ENCODE data around the gene MICU2. TPM values are rescaled to one million over a fixed set of nuclear protein-coding genes. Genes with fewer than 3 reads are reported as not detected.
A peak's percentile ranks its signal among the peaks of the same experiment; 100 is the strongest.

The MICU2 gene
- total RNA-seq, 1 experiment from 2014 or later = 56.0 TPM

DNA sequence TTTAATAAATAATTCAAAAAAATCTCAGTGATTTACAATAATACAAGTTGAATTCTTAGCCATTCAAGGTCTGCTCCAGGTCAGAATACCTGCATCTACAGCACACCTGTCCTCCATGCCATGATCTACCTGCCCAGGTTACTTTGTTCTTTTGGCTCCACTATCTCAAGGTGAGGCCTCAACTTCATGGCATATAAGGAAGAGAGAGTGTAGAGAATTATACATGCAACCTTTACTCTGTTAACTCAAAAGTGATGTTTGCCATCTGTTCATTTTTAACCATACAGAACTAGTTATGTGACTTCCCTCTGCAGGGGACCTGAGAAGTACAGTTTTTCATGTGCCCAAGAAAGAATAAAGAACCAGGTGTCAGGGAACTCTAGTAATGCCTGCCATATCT is 28.2 kb upstream of the MICU2 start:
- Histone ChIP-seq H3K36me3 (ENCODE audit: insufficient read depth, low read length, poor library complexity, severe bottlenecking) (no peaks in the 10 kb centered on the region), H3K27me3 (replicated peaks; ENCODE audit: insufficient read depth, low read depth, low read length, poor library complexity) (peaks cover 7% of the 10 kb centered on the region), H3K4me1 (ENCODE audit: insufficient read depth, low read length, poor library complexity, severe bottlenecking) (no peaks in the 10 kb centered on the region), H3K9me3 (ENCODE audit: low read depth, low read length, poor library complexity, severe bottlenecking) (no peaks in the 10 kb centered on the region), H3K27ac (ENCODE audit: low read depth, low read length, poor library complexity, severe bottlenecking) (no peak overlapping the region), H3K4me3 (ENCODE audit: low read depth, low read length, poor library complexity, severe bottlenecking) (no peak overlapping the region)
- intact Hi-C loops (cut with micrococcal nuclease; ENCODE audit: unreplicated experiment) = loop anchor here (10.0 kb wide), 1 partner anchor 143 kb away; no protein-coding TSS in a partner anchor
- BruUV-seq (replicated peaks) = no TSS peak
- POLR2A ChIA-PET (ENCODE audit: low non-redundant PET) = no interaction called here
- DNase-seq (ENCODE audit: low spot score) = no peak
- no peak for TF ChIP-seq EZH2 (IDR thresholded peaks at IDR 0.05; ENCODE audit: borderline replicate concordance, low read depth, low read length, poor library complexity, severe bottlenecking)
- TF ChIP-seq, protein P1, sequence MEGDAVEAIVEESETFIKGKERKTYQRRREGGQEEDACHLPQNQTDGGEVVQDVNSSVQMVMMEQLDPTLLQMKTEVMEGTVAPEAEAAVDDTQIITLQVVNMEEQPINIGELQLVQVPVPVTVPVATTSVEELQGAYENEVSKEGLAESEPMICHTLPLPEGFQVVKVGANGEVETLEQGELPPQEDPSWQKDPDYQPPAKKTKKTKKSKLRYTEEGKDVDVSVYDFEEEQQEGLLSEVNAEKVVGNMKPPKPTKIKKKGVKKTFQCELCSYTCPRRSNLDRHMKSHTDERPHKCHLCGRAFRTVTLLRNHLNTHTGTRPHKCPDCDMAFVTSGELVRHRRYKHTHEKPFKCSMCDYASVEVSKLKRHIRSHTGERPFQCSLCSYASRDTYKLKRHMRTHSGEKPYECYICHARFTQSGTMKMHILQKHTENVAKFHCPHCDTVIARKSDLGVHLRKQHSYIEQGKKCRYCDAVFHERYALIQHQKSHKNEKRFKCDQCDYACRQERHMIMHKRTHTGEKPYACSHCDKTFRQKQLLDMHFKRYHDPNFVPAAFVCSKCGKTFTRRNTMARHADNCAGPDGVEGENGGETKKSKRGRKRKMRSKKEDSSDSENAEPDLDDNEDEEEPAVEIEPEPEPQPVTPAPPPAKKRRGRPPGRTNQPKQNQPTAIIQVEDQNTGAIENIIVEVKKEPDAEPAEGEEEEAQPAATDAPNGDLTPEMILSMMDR (conservative IDR thresholded peaks at IDR 0.05; ENCODE audit: low read depth, low read length) = no peak
- CTCF ChIA-PET = no interaction called here

DNA sequence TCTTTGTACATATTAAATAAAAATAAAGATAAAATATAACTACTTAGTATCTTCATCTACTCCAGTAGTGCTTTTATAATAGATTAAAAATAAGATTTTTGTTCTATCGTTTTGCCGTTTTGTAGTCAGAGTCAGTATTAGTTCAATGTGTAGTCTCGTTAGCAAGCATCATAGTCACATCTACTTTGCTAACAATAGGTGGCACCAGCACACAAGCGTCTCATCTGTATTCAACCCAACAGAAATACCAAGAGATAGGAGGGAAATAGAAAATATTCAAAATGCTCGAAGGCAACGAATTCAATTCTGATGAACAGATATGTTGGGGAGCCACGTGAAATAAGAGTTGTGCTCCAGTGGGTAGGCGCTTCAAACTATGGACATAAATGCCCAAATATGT is 21.4 kb upstream of the MICU2 start:
- no peaks in the 10 kb centered on the region for H3K36me3 ChIP-seq (ENCODE audit: insufficient read depth, low read length, poor library complexity, severe bottlenecking)
- ChIA-PET POLR2A (ENCODE audit: low non-redundant PET) (interaction anchor here (0.6 kb wide), 1 partner anchor 9 kb away, joined by 4 read pairs; no protein-coding TSS in a partner anchor), CTCF (no interaction called here)
- H3K9me3 ChIP-seq (ENCODE audit: low read depth, low read length, poor library complexity, severe bottlenecking) = no peaks in the 10 kb centered on the region
- no peak for TF ChIP-seq EZH2 (IDR thresholded peaks at IDR 0.05; ENCODE audit: borderline replicate concordance, low read depth, low read length, poor library complexity, severe bottlenecking)
- TF ChIP-seq, protein P1 (conservative IDR thresholded peaks at IDR 0.05; ENCODE audit: low read depth, low read length) = peak; percentile 73
- no peak overlapping the region for H3K27ac ChIP-seq (ENCODE audit: low read depth, low read length, poor library complexity, severe bottlenecking)
- H3K27me3 ChIP-seq (replicated peaks; ENCODE audit: insufficient read depth, low read depth, low read length, poor library complexity) = no peaks in the 10 kb centered on the region
- DNase-seq (ENCODE audit: low spot score) = peak; percentile 65
- no peak overlapping the region for H3K4me3 ChIP-seq (ENCODE audit: low read depth, low read length, poor library complexity, severe bottlenecking)
- intact Hi-C loops (cut with micrococcal nuclease; ENCODE audit: unreplicated experiment) = no loop called here
- H3K4me1 ChIP-seq (ENCODE audit: insufficient read depth, low read length, poor library complexity, severe bottlenecking) = no peaks in the 10 kb centered on the region
- no TSS peak for BruUV-seq (replicated peaks)

DNA sequence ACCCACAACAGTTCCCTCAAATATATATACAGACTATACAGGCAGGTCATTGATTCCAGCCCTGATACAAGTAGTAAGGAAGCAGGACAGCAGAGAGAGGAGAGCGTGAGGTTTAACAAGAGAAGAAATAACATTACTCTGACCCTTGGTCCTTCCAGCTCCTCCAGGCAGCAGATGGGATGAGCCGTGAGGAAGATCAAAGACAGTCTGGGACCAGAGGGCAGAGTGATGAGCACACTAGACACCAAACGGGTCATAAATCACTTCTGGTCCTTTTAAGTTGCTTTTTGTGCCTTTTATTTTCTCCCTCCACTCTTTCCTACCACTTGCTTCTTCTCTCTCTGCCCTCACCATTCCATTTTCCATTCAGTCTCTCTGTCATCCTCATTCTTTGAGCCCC is 16.9 kb upstream of the MICU2 start:
- ChIA-PET CTCF (no interaction called here), POLR2A (ENCODE audit: low non-redundant PET) (interaction anchor here (0.6 kb wide), 1 partner anchor 1617 kb away, joined by 4 read pairs; no protein-coding TSS in a partner anchor)
- H3K27me3 ChIP-seq (replicated peaks; ENCODE audit: insufficient read depth, low read depth, low read length, poor library complexity) = no peaks in the 10 kb centered on the region
- H3K4me3 ChIP-seq (ENCODE audit: low read depth, low read length, poor library complexity, severe bottlenecking) = no peak overlapping the region
- H3K9me3 ChIP-seq (ENCODE audit: low read depth, low read length, poor library complexity, severe bottlenecking) = no peaks in the 10 kb centered on the region
- DNase-seq (ENCODE audit: low spot score) = no peak
- intact Hi-C loops (cut with micrococcal nuclease; ENCODE audit: unreplicated experiment) = no loop called here
- peaks cover 3% of the 10 kb centered on the region for H3K4me1 ChIP-seq (ENCODE audit: insufficient read depth, low read length, poor library complexity, severe bottlenecking)
- TF ChIP-seq, protein P1 (conservative IDR thresholded peaks at IDR 0.05; ENCODE audit: low read depth, low read length) = no peak
- TF ChIP-seq EZH2 (IDR thresholded peaks at IDR 0.05; ENCODE audit: borderline replicate concordance, low read depth, low read length, poor library complexity, severe bottlenecking) = no peak
- BruUV-seq (replicated peaks) = no TSS peak
- no peaks in the 10 kb centered on the region for H3K36me3 ChIP-seq (ENCODE audit: insufficient read depth, low read length, poor library complexity, severe bottlenecking)
- H3K27ac ChIP-seq (ENCODE audit: low read depth, low read length, poor library complexity, severe bottlenecking) = no peak overlapping the region

Measured in A673 (cell line).